GM18502 (cell line): ENCODE data around the gene RCOR1.

Experiments used
- ATAC-seq: cut with Tn5 transposase; IDR thresholded peaks from one replicate; pipeline ENCODE4 v1.9.1; 2021; ENCODE audit warnings: mild to moderate bottlenecking; ENCODE audit not compliant: unreplicated experiment, poor library complexity

RCOR1 gene

DNA sequence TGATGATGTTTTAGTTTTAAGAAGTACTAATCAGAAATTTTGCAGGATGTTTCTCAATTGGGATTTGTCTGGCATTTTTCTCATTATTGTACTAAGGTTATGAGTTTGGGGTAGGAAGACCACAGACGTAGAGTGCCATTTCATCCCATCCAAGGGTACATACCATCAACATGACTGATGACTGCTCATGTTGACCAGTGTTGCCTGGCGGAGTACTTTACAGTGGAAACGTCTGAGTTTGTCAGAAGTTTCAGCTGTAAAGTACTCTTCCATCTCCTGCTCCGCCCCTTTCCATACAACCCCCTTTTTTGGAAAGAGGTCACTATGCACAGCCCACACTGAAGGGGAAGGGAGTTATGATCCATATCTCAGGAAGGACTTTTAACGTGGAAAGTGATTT lies 74.2 kb downstream of the RCOR1 start:
- ATAC-seq, result no peak

DNA sequence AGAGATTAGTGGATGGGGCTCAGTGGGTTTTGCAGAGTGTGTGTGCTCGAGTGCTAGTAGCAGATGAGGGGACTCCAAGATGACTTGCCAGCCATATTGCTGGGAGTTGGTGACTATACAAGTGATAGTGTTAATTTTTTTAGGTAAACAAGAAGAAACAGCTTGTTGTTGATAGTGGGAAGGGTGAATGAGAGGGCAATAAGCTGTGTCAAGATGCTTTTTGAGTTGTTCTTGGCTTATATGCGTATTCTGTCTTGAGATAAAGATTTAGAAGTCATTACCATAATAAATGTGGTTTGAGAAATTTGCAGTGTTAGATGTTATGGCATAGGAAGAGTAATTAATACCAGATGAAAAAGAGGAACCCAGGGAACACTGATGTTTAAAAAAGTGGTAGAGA lies 75.3 kb downstream of the RCOR1 start:
- no peak for ATAC-seq

DNA sequence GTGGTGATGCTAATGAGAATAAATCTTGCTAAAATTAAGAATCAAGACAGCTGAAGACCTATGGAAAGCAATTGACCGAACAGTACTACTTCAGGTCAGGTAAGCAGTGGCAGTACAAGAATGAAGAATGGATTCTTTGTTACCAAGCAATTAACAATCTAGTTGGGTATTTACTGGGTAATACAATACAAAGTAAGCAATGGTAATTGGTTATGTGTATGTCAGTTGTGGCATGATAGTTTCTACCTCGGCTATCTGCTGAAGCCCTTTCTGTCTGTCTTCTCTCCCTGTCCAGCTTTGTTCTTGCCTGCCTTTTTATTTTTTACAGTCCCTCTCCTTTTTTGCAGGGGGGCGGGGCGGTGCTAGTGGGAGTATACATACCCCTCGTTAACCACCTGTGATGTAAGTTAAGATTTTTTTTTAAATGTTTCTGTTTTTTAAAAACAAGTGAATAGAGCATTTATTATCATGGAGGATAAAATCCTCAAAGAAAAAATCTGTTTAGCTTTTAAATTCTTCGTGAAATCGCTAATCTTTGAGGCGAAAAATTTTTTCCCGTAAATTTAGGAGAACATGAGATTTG lies 75.9 kb downstream of the RCOR1 start:
- ATAC-seq, result no peak

DNA sequence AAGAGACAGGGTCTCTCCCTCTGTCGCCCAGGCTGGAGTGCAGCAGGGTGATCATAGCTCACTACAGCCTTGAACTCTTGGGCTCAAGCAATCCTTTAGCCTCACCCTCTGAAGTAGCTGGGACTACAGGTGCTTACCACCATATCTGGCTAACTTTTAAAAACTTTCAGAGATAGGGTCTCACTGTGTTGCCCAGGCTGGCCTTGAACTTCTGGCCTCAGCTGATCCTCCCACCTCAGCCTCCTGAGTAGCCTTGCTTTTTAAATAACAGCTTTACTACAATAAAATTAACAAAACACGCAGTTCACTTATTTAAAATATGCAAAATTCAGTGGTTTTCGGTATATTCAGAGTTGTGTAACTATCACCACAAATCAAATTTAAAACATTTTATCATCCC lies 79.0 kb downstream of the RCOR1 start:
- ATAC-seq, result no peak

DNA sequence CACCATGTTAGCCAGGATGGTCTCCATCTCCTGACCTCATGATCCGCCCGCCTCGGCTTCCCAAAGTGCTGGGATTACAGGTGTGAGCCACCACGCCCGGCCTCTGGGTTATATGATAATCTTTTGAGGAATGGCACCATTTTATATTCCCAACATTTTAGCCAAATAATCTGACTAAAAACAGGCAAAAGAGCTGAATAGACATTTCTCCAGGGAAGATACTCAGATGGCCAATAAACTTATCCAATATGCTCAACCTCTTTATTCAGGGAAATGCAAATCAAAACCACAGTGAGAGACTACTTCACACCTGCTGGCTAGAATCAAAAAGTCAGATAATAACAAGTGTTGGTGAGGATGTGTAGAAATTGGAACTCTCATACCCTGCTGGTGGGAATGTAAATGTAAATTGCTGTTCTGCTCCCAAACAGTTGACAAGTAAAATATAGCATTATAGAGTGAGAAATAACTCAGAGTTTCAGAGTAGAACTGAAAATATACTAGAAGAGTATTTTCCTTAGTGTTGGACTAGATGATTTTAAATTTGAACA lies 80.0 kb downstream of the RCOR1 start:
- no peak for ATAC-seq

DNA sequence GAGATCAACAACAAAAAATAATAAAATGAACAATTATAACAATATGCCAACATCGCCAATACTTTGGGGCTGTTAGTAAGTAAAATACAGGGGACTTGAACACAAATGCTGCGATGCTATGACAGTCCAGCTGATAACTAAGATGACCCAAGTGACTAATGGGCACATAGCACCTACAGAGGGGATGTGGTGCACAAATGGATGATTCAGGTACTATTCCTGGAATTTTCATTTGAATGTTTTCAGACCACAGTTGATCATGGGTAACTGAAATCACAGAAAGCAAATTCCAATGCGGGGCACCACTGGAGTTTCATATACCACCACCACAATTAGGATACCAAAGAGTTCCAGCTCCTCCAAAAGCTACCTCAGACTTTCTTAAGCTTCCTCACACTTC lies 82.9 kb downstream of the RCOR1 start:
- ATAC-seq, result no peak

DNA sequence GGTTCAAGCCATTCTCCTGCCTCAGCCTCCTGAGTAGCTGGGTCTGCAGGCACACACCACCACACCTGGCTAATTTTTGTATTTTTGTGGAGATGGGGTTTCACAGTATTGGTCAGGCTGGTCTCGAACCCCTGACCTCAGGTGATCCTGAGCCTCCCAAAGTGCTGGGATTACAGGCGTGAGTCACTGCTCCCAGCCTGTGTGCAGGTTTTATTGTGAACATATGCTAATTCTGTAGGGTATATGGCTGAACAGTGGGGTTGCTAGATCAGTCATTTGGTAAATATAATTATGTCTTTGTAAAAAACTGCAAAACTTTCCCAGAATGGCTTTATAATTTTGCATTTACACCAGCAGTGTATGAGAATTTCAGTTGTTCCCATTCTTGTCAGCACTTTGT lies 85.9 kb downstream of the RCOR1 start:
- no peak for ATAC-seq

DNA sequence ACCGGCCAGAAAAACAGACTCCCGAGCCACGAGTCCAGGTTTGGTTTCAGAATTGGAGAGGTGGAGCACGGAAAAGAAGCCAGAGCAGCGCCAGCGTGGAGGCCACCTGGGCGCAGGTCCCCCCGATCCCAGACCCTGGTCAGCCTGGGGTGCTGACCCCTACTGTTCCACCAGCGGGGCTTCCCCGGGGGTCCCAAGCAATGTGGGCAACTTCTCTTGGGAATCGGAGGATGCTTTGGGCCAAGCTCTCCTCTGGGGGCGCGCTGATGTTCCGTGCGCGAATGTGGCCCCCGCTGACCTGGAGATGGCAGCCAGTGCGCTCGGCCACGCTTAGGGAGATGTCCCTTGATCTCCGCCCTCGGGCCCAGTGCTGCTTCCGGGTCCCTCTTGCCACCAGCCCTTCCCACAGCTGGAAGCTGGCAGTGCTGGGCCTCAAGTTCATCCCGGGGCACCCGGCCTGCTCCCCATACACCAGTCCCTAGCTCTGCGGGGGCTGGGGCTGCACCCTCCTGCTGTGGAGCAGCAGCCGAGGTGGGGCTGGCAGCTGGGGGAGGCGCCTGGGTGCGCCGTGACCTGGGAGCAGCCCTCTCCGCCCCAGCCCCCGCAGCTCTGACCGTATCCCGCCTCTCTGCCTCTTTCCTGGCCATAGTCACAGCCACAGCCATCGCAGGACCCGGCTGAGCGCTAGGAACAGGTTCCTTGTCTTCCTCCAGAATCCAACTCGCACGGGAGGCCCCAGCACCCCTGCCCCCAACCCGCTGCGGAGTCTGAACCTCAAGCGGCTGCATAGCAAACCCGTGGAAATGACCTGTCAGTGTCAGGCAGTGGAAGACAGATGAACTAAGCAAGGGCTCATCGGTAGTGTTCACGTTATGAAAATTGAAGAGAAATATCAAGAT lies 91.2 kb downstream of the RCOR1 start:
- no peak for ATAC-seq

DNA sequence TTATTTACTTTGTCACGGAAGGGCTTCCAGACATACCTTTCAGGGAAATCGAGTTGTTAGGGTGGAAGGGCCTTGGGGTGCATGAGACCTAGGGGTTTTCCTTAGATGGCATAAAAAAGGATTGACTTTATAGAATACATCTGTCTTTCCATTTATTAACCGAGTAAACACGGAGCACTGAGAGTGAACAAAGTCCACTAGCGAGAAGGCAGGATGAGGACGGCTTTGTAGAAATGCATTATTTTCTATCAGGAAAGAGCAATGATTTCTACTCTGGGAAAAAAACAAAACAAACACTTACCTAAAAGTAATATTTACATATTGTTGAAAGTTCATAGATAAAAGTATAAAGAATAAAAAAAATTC lies 91.8 kb downstream of the RCOR1 start:
- no peak for ATAC-seq

DNA sequence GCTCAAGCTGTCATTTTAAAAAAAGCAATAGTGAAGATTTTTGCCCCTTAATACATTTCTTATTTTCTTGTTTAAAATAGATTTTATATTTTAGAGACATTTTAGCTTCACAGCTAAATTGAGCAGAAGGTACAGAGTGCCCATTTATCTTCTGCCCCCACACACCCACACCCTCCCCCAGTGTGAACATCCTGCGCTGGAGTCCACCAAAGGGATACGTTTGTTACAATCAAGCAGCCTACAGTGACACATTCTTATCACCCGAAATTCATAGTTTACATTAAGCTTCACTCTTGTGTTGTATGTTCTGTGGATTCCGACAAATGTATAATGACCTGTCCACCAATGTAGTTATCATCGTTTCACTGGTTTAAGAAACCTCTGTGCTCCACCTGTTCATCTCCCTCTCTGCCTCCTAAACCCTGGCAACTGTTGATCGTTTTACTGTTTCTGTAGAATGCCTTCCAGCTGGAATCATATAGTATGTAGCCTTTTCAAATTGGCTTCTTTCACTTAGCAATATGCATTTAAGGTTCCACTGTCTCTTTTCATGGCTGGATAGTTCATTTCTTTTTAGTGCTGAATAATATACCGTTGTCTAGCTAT lies 93.8 kb downstream of the RCOR1 start:
- no peak for ATAC-seq

DNA sequence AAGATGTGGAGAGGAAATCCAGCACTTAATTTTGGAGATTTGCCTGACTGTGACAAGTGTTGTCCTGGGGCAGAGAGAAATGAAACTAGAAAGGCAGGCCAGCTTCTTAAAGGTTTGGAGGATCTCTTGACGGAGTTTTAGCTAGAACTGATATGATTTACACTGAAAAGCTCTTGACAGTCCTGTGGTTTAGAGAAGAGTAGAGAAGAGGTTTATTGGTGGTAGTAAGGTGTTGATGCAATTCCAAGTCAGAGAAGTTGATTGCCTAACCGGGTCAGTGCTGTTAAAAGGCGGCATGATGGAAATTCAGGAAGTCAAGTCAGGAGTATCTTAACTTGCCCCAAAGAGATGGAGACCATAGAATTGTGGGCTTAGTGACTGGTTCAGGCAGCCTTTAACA lies 95.8 kb downstream of the RCOR1 start:
- no peak for ATAC-seq

DNA sequence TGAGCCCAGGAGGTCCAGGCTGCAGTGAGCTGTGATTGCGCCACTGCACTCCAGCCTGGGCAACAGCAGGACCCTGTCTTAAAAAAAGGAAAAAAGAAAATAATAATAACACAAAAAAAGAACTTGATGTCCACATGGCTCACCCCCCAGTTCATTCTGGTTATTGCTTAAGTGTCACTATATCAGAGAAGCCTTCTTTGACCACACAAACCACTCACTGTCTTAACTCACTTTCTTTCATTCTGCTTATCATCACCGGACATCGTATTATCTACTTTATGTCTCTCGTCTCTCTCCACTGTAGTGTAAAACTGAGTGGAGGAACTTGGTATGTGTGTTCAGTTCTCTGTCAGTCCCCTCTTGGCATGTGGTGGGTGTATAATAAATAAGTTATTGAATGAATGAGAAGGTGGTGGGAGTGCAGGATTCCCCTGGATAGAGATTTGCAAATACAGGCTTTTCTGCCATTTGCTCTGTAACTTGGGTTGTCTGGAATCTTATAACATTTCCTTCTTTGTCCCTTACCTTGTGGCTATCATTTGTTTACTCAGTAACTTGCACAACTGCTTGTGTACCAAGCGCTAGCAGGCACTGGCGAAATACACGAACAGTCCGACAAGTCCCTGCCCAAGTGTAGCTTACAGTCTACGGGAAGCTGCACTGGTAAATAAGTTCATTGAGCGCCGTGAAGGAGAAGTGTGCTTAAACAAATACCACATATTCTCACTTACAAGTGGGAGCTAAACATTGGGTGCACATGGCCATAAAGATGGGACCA lies 98.2 kb downstream of the RCOR1 start:
- ATAC-seq, result no peak

DNA sequence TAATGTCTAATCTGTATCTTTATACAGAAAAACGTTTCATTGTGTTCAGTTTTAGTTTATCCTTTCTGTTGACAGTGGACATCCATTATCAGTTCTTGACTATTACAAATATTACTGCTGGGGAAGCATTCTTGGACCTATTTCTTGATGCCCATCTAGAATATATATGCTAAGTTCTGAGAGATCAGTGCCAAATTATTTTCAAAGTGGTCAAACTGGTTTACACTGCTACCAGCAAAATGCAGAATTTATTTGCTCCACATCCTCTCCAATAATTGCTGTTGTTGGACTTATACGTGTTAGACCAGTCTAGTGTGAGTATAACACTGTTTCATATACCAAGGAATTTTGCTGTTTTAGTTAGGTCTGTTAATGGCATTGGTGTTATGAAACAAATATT lies 99.3 kb downstream of the RCOR1 start:
- ATAC-seq, result no peak

DNA sequence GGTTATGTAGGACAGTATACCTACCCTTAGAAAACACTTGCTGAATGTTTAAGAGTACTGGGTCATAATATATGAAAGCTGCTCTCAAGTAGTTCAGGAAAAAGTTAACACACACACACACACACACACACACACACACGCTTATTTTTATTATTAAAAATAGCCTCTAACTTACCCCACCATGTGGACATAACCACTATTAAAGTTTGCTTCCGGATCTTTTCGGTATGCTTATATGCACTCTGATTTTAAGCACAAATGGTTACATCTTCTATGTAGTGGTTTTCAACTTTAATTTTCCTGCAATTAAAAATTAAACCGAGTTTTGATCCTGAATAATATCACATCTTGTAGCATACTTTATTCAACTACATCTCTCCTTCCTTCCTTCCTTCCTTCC lies 99.9 kb downstream of the RCOR1 start:
- ATAC-seq, result no peak

DNA sequence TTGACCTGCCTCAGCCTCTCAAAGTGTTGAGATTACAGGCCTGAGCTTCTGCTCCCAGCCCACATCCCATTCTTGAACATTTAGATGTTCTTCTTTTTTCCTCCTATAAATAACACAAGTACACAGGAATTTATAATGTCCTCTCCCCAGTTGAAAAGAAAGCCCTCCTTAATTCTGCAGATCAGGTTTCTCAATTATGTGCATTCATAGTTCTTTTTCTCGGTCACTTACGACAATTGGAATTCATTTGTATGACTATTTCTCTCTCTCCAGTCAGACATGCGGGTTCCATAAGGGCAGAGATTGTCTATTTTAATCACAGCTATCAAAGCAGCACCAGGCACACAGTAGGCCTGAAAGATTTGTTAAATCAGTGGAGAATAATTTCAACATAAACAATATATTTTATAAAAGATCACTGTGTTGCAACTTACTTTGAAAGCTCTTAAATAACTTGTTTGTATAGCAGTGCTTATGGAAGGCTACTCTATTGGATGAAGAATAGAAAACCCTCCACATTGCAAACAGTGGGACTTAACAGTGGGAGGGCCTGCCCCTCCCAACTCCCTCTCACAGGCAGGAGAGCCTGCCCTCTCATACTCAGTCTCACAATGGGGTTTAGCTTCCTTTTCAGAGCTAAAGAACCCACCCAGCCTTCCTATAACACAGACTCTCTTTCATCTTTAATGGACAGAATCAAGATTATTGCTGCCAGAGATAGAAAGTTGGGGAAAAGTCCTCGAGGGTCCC lies 100.7 kb downstream of the RCOR1 start:
- no peak for ATAC-seq

DNA sequence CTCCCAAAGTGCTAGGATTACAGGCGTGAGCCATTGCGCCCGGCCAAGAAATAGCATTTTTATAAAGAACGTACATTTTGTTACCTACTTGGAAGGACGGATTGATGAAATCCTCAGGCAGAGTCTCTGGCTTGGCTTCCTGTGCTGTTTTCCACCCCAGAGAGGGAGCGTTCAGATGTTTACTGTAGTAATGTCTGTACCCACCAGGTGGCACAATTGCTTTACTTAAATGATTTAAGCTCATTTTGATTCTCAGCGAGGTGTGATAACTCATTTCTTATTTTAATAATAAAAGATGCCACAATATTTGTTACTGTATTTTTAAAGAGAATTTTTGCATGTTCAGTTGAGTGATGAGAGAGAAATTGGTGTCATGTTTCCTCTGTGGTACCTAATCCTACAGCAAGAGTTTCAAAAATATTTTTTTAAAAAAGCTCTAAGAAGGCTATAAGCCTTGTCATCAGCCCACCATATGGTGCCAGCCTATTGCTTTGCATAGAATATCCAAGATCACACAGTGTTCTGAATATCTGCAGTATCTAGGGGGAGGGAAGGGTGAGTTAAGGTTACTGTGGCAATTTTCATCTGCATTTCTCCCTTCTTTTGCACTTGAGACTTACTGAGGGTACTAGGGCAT lies 102.2 kb downstream of the RCOR1 start:
- no peak for ATAC-seq

DNA sequence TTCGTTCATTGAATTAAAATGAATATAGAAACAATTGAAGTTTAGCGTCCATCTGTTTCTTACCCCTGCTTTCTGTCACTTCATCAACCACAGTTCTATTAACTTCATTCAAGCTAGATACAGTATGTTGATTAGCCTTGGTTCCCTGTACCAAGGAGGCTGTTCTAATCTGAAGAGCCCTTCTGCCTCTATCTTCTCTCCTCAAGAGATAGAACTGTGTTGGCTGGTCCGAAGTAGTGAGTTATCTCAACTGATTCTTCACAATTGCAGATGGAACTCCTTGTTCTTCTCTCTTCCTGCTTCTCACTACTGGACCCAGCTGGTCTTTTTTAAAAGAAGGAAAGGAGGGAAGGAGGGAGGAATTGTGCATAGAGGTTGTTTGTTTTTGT lies 102.7 kb downstream of the RCOR1 start:
- ATAC-seq, result no peak

DNA sequence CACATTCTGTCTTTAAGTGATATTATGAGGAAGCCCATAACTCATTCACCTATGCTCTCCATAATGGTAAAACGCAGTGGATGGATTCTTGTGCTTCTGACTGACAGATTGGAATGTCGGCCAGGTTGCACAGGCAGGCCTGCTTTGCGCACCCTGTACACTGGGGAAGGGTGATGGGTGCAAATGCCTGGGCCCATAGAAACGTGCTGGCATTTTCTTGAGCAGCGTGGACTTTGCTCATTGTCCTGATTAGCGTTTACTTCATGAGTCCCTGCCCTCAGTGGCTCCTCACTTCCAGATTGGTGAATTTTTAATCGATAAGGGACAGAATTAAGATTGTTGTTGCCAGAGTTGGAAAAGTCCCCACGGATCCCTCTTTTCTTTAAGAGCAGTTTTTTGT lies 103.9 kb downstream of the RCOR1 start:
- no peak for ATAC-seq

DNA sequence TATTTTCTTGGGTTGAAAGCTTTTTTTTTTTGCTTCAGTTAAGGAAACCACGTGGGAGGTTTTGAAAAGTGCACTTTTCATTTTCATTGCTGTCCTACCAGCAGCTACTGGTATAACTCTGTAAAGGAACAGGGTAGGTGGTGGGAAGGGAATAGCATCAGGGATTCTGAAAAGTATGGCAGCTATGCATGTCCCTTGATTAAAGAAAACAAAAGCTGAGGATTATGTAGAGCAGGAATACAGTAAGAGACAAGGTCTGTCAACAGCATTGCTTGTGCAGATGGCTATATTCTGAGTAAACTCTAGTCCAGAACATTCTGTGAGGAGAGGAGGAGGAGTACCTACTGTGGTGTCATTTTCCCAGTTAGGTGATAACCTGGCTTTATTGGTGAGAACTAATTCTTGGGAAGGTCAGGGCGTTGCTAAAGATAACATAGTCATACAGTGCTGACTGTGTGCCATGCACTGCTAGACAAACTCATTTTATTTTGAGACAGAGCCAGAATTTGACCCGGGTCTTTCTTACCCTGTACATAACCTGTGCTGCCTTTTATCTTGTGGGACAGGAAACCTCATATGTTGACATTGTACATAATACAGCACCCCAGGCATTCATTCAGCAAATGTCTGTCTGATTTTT lies 104.5 kb downstream of the RCOR1 start:
- ATAC-seq, result no peak
